GM19438 (cell line): Measurements from ENCODE around the gene SMYD2.

Experiments used
- ATAC-seq: cut with Tn5 transposase; IDR thresholded peaks from one replicate; pipeline ENCODE4 v1.9.1; 2021; ENCODE audit warnings: low read depth; ENCODE audit not compliant: unreplicated experiment

Gene SMYD2

DNA sequence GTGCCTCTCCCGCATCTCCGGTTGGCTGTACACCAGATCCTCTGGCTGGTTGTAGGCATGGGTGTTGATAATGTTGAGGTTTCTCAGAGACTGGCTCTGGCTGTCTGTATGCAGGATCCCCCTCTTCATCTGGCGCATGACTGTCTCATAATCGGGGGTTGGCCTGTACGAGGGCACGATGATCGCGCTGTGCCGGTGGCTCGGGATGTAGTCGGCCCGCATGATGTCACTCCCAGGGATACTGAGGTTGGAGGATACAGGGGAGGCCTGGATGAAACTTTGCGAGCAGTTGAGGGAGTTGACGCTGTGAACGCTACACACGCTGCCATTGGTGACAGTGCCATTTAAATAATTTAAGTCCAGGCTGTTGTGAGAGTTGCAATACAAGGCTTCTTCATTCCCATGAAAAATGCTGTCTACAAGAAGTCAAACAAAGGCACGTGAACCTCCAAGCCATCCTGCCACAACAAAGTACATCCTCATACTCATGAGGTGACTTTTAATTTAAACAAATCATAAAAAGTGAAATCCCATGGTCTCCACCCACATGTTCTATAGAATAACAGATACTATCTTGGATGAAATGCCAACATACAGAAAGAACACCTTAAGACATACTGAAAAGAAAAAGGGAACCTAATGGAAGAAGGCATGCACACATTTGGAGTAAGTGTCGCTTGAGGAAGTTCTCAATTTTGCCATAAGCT is 103.6 kb downstream of the SMYD2 start:
- no peak for ATAC-seq

DNA sequence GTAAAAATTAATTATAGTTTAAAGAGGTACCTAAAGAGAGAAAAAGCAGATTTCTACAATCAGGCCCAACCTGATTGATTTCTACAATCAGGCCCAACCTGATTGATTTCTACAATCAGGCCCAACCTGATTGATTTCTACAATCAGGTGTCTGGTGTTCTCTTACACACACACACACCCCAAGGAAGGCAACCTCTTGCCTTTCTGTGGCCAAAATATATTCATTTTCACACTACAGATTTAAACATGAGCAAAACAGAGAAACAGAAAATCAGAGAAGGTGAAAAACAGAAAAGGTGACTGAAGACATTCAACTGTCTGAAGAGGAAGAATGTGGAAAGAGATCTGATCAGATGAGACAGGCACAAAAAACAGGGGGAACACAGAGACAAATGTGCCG is 104.5 kb downstream of the SMYD2 start:
- ATAC-seq: no peak

DNA sequence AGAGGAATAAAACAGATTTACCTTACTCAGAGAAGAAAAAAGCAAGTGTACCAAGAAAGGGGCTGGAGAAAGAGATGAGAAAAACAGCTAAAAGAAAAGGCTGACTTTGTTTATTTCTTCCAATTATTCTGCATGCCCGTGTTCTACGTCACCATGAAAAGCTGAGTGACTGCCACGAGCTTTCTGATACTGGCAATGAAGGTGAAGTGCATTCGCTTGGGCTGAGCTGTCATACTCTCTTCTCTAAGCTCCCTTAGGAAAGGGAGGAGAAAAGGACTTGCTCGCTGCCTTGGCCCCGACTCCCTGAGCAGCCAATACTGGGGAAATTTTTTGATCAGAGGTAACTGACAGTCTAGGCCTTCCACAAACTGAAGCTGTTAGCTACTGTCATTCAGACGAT is 105.4 kb downstream of the SMYD2 start:
- no peak for ATAC-seq
